HS-5 (cell line): Measurements from ENCODE around the gene CA6.
"Not testable (repeated sequence)": the region's sequence is repeated elsewhere in the genome, so short reads cannot be mapped to it uniquely, and the experiment has no call there.

ENCODE experiments used
- DNase-seq: peaks from one replicate; pipeline ENCODE4 v3.0.0-alpha.2; 2012; ENCODE audit warnings: low read depth

Gene CA6

DNA sequence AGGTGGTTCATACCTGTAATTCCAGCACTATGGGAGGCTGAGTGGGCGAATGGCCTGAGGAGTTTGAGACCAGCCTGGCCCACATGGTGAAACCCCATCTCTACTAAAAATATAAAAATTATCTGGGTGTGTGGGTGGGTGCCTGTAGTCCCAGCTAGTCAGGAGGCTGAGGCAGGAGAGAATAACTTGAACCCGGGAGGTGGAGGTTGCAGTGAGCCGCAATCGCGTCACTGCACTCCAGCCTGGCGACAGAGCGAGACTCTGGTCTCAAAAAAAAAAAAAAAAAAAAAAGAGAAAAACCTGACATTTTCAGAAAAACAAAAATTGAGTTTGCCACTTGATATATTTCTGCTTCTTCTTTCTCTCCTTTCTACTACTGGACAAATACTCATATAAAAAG lies 24.3 kb downstream of the CA6 start:
- no peak for DNase-seq

DNA sequence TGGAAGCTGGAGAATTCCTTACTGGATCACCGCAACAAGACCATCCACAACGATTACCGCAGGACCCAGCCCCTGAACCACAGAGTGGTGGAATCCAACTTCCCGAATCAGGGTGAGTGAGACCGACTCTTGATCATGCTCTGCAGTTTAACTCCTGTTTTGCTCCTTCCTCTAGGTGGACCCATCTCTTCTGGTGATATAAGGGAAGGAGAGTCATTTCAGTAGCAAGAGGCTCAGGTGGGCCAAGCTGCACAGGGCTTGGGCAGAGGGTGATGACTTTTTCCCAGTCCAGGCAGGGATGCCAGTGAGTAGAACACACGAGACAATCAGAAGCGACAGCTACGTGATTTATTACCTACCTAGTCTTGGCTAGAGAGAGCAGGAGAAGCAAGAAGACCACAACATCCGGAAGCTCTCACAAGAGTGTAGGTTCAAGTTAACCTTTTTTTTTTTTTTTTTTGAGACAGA lies 25.2 kb downstream of the CA6 start:
- no peak for DNase-seq

DNA sequence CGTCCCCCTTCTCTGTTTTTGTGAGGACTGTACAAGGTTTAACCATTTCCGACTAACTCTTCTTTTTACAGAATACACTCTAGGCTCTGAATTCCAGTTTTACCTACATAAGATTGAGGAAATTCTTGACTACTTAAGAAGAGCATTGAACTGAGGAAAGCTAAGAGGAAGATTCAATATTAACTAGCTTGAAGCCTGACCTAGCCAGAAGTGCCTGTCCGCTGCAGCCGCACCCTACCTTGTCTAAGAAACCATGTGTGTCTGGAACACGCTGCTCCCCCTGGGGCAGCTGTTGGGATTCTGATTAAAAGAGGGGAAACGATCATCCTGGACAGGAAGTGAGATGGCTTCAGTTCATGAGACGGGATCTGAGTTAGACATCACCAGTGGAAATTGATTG lies 28.9 kb downstream of the CA6 start:
- no peak for DNase-seq

DNA sequence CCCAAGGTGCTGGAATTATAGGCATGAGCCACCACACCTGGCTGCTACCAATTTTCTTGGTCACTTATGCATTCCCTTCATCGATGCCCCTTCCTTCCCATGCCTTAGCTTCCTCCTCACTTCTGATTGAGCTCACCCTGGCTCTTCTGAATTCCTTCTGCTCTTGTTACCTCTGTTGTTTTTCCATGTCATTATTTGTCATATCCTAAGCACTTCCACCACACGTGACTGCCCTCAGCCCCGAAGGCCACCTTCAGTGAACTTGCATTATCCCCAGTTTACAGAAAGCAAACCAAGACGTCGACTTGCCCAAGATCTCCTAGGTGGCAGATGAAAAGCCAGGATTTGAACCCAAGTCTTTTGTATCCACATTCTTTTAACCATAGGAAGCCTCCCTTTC lies 30.7 kb downstream of the CA6 start:
- no peak for DNase-seq

DNA sequence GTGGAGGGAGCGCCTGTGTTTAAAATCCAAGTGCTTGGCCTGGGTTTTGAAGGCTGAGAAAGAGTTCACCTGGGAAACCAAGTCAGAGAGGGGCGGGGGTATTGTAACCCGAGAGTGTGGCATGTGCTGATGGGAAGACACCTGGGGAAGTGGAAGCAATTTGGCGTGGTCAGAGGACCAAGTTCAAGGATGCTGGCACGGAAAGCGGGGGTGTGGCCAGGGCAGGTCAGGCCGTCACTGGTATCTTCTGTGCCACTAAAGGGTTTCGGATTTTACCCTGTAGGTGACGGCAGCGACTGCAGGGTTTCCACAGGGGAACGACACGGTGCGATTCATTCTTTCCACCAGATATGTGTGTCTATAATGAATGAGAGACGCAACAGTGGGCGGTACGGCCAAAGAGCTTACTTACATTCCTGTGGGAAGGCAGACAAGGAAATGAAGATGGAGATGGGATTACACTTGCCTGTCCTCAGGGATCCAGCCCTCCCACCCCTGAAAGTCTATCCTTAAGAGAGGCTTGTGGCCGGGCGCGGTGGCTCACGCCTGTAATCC lies 31.3 kb downstream of the CA6 start:
- no peak for DNase-seq

DNA sequence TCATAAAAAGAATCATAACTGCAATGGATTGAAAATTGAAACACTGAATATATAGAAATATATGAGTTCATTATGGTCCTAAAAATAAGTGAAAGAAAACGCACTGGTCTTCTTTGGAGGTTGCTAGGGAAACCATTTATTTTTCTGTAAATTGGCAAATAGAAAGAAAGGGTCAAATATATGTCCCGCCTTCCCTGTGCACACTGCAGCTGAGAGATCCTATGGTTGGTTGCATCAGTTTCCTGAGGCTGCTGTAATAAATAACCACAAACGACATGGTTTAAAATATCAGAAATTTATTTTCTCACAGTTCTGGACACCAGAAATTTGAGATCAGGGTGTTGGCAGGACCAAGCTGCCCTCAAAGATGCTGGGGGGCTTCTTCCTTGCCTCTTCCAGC lies 35.0 kb downstream of the CA6 start:
- no peak for DNase-seq

DNA sequence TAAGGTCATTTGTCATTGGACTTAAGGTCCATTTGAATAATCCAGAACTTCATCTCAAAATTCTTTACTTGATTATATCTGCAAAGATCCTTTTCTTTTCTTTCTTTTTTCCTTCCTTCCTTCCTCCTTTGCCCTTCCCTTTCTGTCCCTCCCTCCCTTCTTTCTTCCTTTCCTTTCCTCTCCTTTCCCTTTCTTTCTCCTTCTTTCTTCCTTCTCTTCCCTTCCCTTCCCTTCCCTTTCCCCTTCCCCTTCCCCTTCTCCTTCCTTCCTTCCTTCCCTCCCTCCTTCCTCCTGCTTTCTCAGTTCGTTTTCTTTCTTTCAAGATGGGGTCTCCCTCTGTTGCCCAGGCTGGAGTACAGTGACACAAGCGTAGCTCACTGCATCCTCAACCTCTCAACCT lies 35.5 kb downstream of the CA6 start:
- no peak for DNase-seq

DNA sequence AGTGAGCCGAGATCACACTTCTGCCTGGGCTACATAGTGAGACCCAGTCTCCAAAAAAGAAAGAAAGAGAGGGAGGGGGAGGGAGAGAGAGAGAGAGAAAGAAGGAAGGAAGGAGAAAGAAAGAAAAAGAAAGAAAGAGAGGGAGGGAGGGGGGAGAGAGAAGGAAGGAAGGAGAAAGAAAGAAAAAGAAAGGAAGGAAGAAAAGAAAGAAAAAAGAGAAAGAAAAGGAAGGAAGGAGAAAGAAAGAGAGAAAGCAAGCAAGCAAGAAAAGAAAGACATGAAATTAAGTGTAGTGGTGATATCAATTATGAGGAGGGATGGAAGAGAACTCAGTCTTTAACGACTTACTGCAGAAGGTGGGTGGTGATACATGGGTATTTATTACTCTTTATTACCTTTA lies 38.5 kb downstream of the CA6 start:
- no peak for DNase-seq

DNA sequence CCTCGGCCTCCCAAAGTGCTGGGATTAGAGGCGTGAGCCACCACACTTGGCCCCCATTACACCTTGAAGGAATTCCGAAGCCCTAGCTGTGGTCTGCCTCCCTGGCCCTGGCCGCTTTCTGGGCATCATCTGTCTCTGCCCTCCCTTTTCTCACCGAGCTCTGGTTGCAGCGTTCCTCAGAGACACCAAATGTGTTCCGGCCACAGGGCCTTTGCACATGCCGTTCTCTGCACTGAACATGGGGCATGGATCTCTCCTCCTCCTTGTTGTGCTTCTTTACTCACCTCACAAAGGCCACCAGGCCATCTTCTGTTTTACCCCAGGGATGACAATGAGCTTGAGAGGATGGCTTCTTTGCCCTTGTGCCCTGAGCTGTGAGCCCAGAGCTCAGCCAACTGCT lies 39.3 kb downstream of the CA6 start:
- DNase-seq, result no peak

DNA sequence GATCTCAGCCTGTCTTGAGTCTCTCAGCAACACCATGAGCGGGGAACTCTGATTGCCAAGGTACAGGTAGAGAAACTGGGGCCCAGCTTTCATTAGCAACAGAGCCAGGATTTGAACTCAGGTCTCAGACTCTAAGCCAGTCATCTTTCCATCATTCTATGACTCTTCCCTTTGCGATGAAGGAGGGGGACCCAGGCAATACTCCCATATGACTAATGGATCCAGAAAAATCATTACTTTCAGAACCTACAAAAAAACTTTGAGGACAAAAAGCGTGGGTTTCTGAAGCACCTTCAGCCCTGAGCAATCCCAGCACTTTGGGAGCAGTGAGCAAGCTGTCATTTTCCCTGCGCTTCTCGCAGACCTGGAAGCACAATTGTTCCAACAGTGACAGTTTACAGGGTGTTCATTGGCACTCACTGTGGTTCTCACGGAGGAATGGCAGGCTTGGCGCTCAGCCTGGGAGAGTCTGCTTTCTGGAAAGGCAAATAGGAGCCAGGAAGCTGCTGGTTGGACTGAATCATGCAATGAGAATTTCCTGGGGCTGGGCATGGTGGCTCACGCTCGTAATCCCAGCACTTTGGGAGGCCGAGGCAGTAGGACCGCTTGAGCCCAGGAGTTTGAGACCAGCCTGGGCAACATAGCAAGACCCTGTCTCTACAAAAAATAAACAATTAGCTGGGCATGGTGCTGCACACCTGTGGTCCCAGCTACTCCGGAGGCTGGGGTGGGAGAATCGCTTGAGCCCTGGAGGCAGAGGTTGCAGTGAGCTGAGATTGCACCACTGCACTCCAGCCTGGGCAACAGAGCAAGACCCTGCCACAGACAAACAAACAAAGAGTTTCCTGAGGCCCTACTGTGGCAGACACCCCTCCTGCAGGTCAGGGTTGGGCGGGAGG lies 40.5 kb downstream of the CA6 start:
- DNase-seq, result peak; percentile 97

DNA sequence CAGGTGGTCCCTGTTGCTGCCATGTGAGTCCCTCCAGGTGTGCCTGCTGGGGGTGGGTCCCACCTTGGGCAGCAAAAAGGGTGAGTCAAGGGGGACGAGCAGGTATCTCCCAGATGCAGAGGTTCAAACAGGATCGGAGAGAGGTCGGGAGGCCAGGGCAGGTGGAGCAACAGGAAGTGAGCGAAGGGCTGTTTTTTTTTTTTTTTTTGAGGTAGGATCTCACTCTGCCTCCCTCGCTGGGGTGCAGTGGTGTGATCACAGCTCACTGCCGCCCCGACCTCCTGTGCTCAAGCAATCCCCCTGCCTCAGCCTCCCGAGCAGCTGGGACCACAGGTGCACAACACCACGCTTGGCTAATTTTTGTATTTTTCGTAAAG lies 41.1 kb downstream of the CA6 start:
- no peak for DNase-seq

DNA sequence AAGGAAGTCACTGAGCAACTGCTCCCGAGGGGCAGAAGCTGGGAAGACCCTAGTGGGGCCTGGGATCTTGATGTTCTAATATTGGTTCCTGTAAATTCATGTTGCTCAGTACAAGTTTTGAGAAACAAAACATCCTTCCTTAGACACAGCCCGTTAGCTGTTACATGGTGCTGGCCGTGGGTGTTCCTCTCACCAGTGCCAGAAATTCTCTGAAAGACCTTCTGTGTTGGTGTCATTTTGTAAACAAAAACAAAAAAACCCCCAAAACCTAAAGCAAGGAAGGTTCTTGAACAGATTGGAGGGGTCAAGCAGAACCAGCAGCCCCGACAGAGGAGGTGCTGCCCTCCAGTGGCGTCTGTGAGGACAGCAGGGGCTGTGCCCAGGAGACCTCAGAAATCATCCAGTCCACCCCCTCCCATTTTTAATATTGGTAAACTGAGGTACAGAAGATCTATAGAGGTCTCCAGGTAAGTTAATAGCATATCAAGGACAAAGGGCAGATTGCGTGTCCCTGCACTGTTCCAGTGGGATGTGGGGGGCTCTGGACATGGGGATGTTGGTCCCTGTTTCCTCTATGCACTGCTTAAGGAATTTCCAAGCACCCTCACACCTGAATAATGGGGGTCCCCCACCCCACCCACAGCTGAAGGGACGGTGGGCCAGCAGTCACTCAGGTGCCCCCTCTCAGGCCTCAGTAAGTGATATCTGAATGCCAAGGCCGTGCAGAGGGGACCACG lies 42.4 kb downstream of the CA6 start:
- peak; percentile 24 for DNase-seq

DNA sequence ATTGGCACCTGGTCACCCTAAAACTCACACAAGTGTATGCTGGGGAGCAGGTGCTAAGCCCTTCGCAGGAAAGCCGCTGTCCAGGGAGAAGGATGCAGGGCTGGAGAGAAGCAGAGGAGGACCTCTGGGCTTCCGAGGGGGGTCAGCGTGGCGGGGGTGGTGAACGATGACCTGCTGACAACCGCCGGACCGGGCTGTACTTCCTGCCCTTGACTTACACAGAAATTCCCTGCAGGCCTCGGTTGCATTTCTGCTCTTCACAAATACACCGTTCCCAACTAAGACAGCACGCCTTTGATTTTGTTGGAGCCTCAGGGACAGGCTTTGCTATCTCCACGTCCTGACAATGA lies 42.9 kb downstream of the CA6 start:
- no peak for DNase-seq

DNA sequence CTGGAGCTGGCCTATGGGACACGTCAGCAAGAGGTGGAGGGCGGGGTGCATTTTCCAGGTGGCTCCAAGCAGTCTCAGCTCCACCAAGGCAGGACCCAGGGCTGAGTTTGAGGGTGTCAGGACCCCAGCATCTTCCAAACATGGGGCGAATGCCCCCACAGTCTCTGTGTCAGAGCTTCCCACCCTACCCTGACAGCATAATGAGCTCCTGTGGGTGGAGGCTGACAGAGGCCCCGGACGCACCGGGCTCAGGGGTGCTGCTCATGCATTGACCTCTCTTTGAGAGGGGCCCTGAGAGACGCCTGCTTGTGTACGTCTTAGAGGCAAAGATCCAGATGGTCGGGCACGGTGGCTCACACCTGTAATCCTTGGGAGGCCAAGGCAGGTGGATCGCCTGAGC lies 43.4 kb downstream of the CA6 start:
- DNase-seq, result no peak

DNA sequence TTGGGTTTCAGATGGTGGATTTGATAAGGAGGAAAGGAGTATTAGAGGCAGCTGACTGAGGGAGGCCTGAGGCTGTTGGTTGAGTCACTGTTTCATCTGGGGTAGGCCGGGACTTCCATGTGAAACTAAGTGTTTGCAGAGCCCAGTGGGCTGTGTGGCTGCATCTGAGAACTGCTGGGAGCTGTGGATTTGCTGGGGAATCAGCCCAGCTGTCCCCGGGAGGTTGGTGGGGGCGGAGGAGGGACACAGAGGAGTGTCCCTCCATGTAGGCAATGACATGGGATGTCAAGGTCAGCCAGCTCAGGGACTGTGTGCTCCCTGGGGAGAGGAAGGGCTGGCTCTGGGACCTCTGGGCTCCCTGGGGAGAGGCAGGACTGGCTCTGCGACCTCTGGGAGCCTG lies 44.2 kb downstream of the CA6 start:
- DNase-seq, result no peak

DNA sequence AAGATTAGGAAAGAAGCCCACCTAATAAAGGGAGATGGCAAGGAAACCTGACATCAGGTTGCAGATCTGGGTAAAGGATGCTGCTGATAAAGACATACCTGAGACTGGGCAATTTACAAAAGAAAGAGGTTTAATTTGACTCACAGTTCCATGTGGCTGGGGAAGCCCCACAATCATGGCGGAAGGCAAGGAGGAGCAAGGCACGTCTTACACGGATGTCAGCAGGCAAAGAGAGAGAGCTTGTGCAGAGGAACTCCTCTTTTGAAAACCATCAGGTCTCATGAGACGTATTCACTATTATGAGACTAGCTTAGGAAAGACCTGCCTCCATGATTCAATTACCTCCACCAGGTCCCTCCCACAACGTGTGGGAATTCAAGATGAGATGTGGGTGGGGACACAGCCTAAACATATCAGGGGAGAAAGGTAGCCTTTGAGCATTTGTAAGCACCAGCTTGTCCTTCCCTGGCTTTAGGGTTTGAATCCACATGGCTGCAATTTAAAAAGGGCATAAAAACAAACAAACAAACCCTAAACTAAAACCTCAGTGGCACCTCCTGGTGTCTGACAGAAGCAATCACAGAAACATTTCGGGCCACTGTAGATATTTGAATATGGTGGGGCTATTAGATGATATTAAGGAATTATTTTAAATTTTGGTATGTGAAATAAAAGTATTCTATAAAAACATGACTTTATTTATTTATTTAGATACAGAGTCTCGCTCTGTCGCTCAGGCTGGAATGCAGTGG lies 47.4 kb downstream of the CA6 start:
- DNase-seq, result no peak

DNA sequence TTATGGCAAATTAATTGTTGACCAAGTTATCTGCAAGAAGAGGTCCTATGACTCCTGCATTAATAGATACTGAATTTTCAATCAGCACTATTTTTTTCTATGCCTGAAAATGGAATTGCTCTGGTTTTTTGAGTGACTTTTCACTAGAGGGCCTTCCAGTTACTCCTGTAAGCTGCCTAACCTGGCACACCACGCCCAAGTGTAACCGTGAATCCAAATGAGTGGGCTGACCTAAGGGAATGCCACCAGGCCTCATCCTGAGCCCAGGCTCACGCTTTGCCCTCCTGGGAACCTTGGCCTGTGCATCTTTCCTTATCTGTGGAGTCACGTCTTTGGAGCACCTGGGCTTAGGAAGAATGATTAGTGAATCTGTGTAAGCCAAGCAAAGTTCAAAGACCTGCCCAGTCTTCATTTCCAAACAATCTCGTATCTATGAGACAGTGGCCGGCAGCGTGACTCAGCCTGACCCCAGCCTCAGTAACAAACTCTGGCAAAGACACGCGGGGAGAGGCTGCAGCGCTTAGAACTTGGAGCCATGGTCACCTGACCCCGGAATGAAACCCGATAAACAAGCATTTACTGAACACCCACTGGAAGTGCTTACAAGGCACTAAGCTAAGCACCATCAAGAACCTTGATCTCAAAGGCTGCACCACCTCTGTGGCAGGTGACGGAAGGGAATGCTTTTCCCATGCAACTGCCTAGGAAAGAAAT lies 48.5 kb downstream of the CA6 start:
- DNase-seq, result not testable (repeated sequence)

DNA sequence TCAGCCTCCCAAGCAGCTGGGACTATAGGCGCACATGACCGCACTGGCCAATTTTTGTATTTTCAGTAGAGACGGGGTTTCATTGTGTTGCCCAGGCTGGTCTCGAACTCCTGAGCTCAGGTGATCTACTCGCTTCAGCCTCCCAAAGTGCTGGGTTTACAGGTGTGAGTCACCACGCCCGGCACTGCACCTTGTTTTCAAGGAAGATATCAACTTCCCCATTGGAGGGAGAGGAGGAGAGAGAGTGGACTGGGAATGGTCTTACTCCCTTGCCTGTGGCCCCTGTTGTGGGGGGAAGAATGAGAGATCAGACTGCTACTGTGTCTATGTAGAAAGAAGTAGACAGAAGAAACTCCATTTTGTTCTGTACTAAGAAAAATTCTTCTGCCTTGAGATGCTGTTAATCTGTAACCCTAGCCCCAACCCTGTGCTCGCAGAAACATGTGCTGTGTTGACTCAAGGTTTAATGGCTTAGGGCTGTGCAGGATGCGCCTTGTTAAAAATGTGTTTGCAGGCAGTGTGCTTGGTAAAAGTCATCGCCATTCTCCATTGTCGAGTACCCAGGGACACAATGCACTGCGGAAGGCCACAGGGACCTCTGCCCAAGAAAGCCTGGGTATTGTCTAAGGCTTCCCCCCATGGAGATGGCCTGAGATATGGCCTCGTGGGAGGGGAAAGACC lies 56.0 kb downstream of the CA6 start:
- DNase-seq, result not testable (repeated sequence)

DNA sequence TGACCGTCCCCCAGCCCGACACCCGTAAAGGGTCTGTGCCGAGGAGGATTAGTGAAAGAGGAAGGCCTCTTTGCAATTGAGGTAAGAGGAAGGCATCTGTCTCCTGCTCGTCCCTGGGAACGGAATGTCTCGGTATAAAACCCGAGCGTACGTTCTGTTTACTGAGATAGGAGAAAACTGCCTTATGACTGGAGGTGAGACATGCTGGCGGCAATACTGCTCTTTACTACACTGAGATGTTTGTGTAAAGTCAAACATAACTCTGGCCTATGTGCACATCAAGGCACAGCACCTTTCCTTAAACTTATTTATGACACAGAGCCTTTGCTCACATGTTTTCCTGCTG lies 56.5 kb downstream of the CA6 start:
- not testable (repeated sequence) for DNase-seq

DNA sequence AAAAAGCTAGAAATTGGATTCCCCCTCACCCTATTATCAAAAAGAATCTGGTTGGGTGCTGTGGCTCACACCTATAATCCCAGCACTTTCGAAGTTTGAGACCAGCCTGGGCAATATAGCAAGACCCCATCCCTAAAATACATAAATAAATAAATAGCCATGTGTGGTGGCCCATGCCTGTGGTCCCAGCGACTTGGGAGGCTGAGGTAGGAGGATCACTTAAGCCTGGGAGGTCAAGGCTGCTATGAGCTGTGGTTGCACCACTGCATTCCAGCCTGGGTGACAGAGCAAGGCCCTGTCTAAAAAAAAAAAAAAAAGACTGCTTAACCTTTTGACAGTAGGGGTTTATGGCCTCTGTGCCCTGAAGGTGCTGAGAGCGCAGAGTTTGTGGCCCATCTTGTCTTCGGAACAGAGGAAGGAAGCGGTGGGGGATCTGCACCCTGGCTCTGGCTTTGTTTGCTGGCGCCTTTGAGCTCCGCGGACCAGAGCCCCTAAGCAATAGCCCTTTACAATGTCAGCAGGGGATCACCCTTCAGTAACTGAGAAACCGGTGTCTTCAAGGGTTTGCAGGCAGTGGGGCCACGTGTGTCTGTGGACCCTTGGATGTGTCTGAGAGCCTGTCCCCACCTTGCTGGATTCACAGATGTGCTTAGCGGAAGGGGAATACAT lies 58.5 kb downstream of the CA6 start:
- DNase-seq, result no peak
